ACHN (cell line): ENCODE results near the gene NFATC3.

ENCODE experiments used
- DNase-seq: peaks from one replicate; pipeline ENCODE4 v3.0.0-alpha.2; 2015
- in situ Hi-C: cut with HindIII; loops from 2 replicates; pipeline ENCODE4 v1.10.0; 2017; ENCODE audit warnings: low sequenced_read_pairs, low pct_ligation_motif_present, low pct_unique_long_range_greater_than_20kb

NFATC3 gene

GRCh38 chr16:68070806-68071517 lies 14.2 kb upstream of the NFATC3 start:
- DNase-seq = no peak

GRCh38 chr16:68071518-68071901 lies 13.7 kb upstream of the NFATC3 start:
- in situ Hi-C loops = no loop called here
- no peak for DNase-seq

More at GRCh38 chr16:68070806-68071517, 14.2 kb upstream of the NFATC3 start:
- in situ Hi-C loops = no loop called here

- in situ Hi-C loops = no loop called here
- DNase-seq = no peak
Measured at GRCh38 chr16:68072038-68072695, 13.0 kb upstream of the NFATC3 start.

- in situ Hi-C loops = no loop called here
- no peak for DNase-seq
Measured at GRCh38 chr16:68073902-68074760, 11.0 kb upstream of the NFATC3 start.

DNA sequence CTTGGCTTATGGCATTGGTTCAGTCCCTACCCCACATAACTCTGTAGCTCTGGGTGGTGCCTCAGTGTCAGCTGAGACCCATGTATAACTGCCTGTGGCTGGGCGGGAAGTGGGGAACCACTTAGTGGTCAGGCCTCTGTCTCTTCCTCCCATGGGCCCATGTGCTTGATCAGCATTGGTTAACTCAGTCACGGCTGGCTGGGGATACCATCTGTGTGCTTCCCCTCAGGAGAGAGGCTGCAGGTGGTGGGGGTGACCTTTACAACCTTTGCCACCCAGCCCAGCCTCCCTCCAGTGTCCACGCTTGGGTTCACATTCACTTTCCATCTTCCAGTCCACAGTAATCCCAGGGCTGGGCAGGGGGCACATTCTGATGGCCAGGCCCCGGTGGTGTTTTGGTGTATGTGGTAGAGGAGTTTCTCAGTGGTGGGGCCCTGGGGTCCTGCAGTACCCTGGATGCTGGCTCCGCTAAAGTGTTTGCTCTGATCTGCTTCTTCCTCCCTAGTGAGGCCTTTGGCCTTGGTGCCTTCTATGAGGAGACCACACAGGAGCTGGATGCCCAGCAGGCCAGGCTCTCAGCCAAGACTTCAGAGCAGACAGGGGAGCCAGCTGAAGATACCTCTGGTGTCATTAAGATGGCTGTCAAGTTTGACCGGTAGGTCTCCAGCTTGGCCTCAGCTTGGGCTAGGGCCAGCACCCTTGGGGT lies 10.2 kb upstream of the NFATC3 start:
- DNase-seq = no peak
- in situ Hi-C loops = loop anchor here (25.0 kb wide), 1 partner anchor 262 kb away; no protein-coding TSS in a partner anchor

- in situ Hi-C loops = loop anchor here (25.0 kb wide), 1 partner anchor 261 kb away; no protein-coding TSS in a partner anchor
Measured at GRCh38 chr16:68075980-68076379, 9.2 kb upstream of the NFATC3 start.

DNA sequence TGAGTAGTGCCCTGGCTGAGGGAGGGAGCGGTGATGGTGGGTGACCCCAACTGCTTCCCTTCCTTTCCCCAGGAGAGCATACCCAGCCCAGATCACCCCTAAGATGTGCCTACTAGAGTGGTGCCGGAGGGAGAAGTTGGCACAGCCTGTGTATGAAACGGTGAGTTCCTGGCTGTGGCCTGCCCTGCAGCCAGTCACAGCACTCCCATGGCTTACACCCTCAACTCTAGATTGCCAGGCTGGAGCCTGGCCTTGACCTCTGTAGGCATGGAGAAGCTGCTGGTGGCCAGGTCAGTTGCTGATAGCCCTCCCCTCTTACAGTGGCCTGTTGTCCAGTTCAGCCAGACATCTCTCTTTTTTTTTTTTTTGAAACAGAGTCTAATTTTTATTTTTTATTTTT lies 8.6 kb upstream of the NFATC3 start:
- in situ Hi-C loops = loop anchor here (25.0 kb wide), 1 partner anchor 261 kb away; no protein-coding TSS in a partner anchor
- DNase-seq = no peak

More at GRCh38 chr16:68075980-68076379, 9.2 kb upstream of the NFATC3 start:
- DNase-seq = no peak

DNA sequence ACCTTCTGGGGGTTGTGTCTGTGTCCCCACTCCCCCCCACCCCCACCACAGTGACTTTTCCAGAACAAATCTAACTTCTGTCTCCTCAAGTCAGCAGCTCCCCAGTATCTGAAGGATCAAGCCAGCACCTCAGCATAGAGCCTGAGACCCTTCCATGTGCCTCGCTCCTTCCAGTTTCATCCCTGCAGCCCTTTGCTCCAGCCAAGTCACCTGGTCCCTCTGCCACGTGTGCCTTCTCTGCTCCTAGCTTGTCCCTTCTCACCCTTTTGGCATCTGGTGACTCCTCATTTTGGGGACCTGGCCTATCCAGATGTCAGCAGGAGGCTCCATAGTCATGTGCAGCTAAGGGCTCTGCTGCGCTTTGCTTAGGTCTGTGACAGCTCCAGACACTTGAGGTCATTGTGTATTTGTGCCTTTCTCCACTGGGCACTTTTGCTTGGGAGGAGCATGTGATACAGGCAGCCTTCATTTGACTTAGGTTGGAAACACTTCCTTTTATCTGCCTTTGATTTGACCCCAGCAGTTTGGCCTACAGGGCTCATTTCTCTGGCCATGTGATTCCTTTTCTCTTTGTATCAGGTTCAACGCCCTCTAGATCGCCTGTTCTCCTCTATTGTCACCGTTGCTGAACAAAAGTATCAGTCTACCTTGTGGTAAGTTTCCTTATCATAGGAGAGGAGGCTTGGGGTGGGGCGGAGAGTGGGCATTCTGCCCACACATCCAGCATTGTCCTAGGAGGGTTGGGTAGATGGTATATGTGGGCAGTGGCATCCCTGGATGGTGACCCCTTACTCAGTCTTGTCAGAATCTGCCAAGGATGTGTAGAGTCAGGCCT lies 7.1 kb upstream of the NFATC3 start:
- no peak for DNase-seq
- in situ Hi-C loops = loop anchor here (25.0 kb wide), 1 partner anchor 259 kb away; no protein-coding TSS in a partner anchor

DNA sequence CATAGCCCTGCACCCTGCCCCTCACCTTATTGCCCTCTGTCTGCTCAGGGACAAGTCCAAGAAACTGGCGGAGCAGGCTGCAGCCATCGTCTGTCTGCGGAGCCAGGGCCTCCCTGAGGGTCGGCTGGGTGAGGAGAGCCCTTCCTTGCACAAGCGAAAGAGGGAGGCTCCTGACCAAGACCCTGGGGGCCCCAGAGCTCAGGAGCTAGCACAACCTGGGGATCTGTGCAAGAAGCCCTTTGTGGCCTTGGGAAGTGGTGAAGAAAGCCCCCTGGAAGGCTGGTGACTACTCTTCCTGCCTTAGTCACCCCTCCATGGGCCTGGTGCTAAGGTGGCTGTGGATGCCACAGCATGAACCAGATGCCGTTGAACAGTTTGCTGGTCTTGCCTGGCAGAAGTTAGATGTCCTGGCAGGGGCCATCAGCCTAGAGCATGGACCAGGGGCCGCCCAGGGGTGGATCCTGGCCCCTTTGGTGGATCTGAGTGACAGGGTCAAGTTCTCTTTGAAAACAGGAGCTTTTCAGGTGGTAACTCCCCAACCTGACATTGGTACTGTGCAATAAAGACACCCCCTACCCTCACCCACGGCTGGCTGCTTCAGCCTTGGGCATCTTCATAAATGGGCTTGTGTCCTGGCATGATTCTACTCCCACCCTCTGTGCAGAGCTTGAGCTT lies 6.3 kb upstream of the NFATC3 start:
- DNase-seq = no peak
- in situ Hi-C loops = loop anchor here (25.0 kb wide), 1 partner anchor 258 kb away; no protein-coding TSS in a partner anchor

GRCh38 chr16:68079376-68079625 lies 5.9 kb upstream of the NFATC3 start:
- DNase-seq = no peak
- in situ Hi-C loops = loop anchor here (25.0 kb wide), 1 partner anchor 258 kb away; no protein-coding TSS in a partner anchor

DNA sequence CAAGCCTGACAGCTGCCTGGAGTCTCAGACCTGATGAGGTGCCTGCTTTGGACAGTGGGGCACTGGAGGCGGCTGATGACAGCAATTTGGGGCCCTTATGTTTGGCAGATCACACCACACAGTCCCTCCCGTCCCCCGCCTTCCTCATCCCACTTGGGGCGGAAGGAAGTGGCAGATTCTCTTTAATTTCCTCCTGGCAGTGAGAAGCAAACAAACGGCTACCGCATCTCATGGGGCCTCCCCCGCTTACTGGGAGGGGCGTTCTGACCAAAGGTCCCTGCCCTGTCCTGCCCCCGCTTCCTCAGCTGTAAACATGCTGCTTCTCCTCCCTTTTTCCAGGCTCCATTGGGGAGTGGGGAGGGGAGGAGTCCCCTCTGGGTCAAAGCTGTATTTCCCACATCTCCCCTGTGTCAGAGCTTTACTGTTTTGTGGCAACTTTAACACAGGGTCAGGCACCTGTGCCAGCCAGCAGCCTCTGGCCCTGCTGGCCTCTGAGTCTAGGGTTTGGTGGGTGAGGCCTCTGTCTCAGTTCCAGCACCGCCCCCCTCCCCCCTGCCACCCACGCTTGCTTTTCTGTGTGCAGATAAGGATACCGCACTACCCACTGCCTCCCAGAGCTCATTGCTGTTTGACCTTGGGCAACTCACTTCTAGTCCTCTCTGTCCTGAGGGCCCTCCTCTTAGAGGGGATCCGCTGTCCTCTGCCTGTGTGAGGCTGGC lies 5.4 kb upstream of the NFATC3 start:
- DNase-seq = no peak
- in situ Hi-C loops = loop anchor here (25.0 kb wide), 1 partner anchor 258 kb away; no protein-coding TSS in a partner anchor

DNA sequence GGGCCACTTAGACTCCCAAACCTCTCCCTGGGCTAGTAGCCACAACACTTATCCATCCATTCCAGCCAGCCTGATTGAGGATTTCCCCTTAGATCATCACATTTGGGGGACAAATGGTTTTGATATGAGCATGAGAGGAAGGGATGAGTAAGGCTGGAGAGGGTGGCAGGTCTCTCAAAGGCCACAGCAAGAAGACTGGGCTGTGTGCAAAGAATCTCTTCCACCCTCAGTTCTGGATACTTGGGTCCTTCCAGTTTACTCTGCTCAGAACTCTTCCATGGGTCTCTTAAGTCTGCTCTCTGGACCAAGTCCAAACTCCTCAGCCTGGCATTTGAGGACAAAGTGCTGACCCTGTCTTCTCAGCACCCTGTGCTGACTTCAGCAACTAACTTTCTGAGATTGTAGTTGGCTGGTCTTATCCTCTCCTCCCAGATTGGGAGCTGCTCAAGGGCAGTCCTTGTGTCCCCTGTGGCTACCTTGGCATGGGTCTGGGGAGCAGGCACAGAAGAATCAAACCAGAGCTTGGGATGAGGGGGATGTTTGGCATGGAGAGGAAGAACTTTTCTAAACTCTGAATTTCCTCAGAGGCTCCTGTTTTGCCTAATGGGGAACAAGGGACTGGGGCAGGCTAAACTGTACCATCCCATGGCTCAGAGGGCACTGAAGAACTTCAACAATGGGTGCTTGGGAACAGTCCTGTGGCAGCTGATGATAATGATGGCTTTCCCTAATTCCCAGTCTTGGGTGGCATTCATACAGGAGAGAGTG lies 3.1 kb upstream of the NFATC3 start:
- no peak for DNase-seq
- in situ Hi-C loops = loop anchor here (25.0 kb wide), 1 partner anchor 255 kb away; no protein-coding TSS in a partner anchor

DNA sequence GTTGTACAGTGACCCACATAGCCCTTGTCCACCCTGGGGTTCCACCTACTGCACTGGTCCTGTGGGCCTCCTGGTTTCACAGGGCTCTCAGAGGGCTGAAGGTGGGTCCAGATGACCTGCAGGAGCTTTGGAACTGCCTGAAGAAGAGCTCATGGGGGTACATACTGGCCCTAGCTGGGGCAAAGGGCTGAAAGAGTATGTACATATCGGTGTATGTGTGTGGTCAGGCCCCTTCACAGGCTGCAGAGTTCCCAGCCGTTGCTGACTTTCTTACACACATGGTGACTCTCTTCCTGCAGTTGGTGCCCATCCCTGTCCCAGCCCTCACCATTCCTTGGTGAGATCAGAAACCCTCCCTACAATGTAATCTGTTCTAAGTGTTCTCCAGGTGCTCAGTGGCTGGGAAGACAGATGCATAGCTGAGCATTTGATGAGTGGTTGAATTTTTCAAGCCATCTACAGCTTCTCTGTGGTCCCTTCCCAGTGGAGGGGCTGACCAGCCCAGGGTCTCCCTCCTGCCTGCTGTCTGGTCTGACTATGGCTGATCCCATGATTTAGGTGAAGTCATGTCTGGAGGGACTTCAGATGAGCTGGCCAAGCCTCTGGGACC lies 2.4 kb upstream of the NFATC3 start:
- DNase-seq = no peak
- in situ Hi-C loops = loop anchor here (25.0 kb wide), 1 partner anchor 255 kb away; no protein-coding TSS in a partner anchor

GRCh38 chr16:68083239-68083781 lies 1.9 kb upstream of the NFATC3 start:
- in situ Hi-C loops = loop anchor here (25.0 kb wide), 1 partner anchor 254 kb away; no protein-coding TSS in a partner anchor
- DNase-seq = no peak

DNA sequence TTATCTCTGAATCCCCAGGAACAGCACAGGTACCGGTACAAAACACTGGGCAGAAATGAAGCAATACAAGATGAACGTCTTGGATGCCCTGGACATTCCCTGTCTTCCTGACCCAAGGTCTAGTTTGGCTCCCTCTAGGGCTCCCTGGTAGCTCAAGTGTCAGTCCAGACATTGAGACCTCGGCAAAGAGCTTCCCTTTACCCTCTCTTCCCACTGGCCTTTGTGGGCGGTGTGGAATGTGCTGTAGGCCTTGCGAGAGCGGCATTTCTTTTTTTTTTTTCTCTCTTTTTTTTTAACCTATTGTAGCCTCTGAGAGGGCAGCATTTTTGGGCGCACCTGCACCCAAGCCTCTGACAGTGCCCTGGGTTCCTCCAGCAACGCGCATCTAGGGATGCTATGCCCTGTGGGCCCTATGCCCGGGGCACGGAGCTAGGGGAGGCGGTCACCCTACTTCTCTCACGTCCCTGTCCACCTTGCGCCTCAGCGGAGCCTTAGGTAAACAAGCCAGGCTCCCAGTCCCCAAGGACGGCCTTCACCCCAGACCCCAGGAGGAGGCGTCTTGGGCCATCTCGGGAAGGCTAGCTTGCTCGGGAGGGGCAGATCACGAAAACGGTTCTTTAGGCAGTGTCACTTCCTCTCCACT lies 1.2 kb upstream of the NFATC3 start:
- in situ Hi-C loops = loop anchor here (25.0 kb wide), 1 partner anchor 253 kb away; no protein-coding TSS in a partner anchor

More for the DNA sequence above, 1.2 kb upstream of the NFATC3 start:
- no peak for DNase-seq
